GM18907 (cell line): ENCODE results near the gene SLC9A9.
"Not testable (repeated sequence)": the region's sequence is repeated elsewhere in the genome, so short reads cannot be mapped to it uniquely, and the experiment has no call there.

Source experiments
- ATAC-seq: cut with Tn5 transposase; IDR thresholded peaks from one replicate; pipeline ENCODE4 v1.9.1; 2021; ENCODE audit warnings: mild to moderate bottlenecking, moderate library complexity; ENCODE audit not compliant: unreplicated experiment

Gene SLC9A9

GRCh38 chr3:143478115-143478693 is 370.1 kb downstream of the SLC9A9 start:
- ATAC-seq, result peak; percentile 51

- ATAC-seq, result no peak
Measured at GRCh38 chr3:143476965-143477640, 371.2 kb downstream of the SLC9A9 start.

GRCh38 chr3:143475981-143476380 is 372.3 kb downstream of the SLC9A9 start:
- no peak for ATAC-seq

GRCh38 chr3:143472731-143473523 is 375.3 kb downstream of the SLC9A9 start:
- ATAC-seq, result no peak

- ATAC-seq, result no peak
Measured at GRCh38 chr3:143471705-143472104, 376.6 kb downstream of the SLC9A9 start.

- no peak for ATAC-seq
Measured at GRCh38 chr3:143469159-143469558, 379.1 kb downstream of the SLC9A9 start.

- ATAC-seq, result no peak
Measured at GRCh38 chr3:143465666-143466065, 382.6 kb downstream of the SLC9A9 start.

GRCh38 chr3:143464850-143465249 is 383.4 kb downstream of the SLC9A9 start:
- ATAC-seq, result peak; percentile 64

GRCh38 chr3:143455480-143455879 is 392.8 kb downstream of the SLC9A9 start:
- ATAC-seq, result no peak

- ATAC-seq, result no peak
Measured at GRCh38 chr3:143450632-143451031, 397.6 kb downstream of the SLC9A9 start.

GRCh38 chr3:143447491-143447890 is 400.8 kb downstream of the SLC9A9 start:
- no peak for ATAC-seq

- peak; percentile 95 for ATAC-seq
Measured at GRCh38 chr3:143445118-143445517, 403.1 kb downstream of the SLC9A9 start.

- no peak for ATAC-seq
Measured at GRCh38 chr3:143443851-143444331, 404.4 kb downstream of the SLC9A9 start.

GRCh38 chr3:143442814-143443447 is 405.3 kb downstream of the SLC9A9 start:
- ATAC-seq, result no peak

- ATAC-seq, result no peak
Measured at GRCh38 chr3:143441516-143442171, 406.6 kb downstream of the SLC9A9 start.

- no peak for ATAC-seq
Measured at GRCh38 chr3:143439817-143440216, 408.5 kb downstream of the SLC9A9 start.

GRCh38 chr3:143437405-143437804 is 410.9 kb downstream of the SLC9A9 start:
- ATAC-seq, result no peak

GRCh38 chr3:143436231-143436930 is 411.9 kb downstream of the SLC9A9 start:
- ATAC-seq, result no peak

- ATAC-seq, result no peak
Measured at GRCh38 chr3:143433787-143434378, 414.4 kb downstream of the SLC9A9 start.

GRCh38 chr3:143431298-143431697 is 417.0 kb downstream of the SLC9A9 start:
- ATAC-seq, result not testable (repeated sequence)
